ENCODE data around the gene IPP.

- TF ChIP-seq CTCF (conservative IDR thresholded peaks at IDR 0.05; ENCODE audit: low read length) (no peak), EZH2phosphoT487 (IDR thresholded peaks at IDR 0.05; ENCODE audit: borderline replicate concordance) (no peak)
These were observed 67.5 kb downstream of the IPP start for GRCh38 chr1:45682942-45683341.
